Fibroblast of the conjunctiva (primary cell): ENCODE measurements around the gene MMS19.
"Not testable (repeated sequence)": the region's sequence is repeated elsewhere in the genome, so short reads cannot be mapped to it uniquely, and the experiment has no call there.

Source experiments
- DNase-seq: peaks from one replicate; pipeline ENCODE4 v3.0.0-alpha.2; 2010; ENCODE audit warnings: low read depth

MMS19 gene

DNA sequence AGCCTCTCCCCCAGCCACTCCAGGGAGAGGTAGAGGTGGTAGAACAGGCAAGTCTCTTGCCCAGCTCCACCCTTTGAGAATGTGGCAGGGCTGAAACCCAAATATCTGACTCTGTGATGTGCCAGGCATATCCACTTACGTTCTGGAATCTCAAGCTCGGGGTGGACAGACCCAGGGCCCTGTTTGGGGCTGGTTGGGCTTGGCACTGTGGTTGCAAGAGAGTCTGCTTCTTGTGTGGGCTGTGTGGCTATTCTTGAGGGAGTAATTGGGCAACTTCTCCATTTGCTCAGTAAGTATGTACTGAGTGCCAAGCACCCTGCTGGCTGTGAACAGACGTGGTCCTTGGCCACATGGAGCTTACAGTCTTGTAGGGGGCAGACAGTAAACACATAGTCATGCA lies 5.2 kb upstream of the MMS19 start:
- DNase-seq = no peak

- DNase-seq = no peak
Observed at GRCh38 chr10:97502916-97503315, 4.7 kb upstream of the MMS19 start.

DNA sequence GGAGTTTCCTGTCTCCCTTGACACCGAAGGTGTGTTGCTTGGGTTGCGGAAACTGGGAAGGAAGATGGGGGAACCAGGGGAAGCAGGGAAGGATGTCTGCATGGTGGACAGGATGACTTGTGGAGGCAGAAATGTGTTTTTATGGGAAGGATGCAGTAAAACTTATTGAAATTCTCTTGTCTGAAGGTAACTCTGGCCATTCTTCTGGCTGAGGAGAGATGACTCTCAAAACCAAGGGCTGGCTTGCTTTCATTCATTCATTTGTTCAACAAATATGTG lies 2.0 kb upstream of the MMS19 start:
- DNase-seq = no peak

- peak; percentile 41 for DNase-seq
Observed at GRCh38 chr10:97499561-97500296, 1.5 kb upstream of the MMS19 start.

- DNase-seq = no peak
Observed at GRCh38 chr10:97498841-97499560, 779 bp upstream of the MMS19 start, which contains the start of gene UBTD1. Gene UBTD1 (plus strand): TSS chr10:97498924. CDS start chr10:97499204, 280 bp downstream.

DNA sequence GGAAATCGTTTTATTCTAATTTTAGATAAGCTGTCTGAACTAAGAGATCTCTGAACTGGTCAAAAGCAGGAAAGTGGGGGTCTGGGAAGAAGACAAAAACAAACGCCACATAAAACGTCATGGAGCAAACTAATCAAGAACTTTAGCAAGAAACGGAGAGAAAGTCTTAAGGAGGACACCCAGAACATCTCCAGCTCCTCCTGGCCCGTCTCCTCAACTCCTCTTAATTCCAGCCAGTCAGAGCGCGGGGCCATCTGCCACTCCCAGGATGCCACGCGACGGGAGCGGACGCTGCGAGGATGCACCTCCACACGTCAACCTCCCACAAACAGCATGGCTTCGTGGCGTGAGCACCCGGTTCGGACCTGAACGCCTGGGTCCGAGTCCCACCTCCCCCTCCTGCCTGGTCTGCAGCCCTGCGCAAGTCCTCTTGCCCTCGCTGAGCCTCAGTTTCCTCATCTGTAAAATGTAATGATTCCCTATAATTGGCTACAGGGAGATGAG lies 598 bp downstream of the MMS19 start:
- DNase-seq = peak; percentile 63

GRCh38 chr10:97494863-97495506 lies 3.2 kb downstream of the MMS19 start:
- no peak for DNase-seq

- DNase-seq = no peak
Observed at GRCh38 chr10:97494151-97494550, 4.1 kb downstream of the MMS19 start.

- DNase-seq = no peak
Observed at GRCh38 chr10:97490592-97490991, 7.6 kb downstream of the MMS19 start.

DNA sequence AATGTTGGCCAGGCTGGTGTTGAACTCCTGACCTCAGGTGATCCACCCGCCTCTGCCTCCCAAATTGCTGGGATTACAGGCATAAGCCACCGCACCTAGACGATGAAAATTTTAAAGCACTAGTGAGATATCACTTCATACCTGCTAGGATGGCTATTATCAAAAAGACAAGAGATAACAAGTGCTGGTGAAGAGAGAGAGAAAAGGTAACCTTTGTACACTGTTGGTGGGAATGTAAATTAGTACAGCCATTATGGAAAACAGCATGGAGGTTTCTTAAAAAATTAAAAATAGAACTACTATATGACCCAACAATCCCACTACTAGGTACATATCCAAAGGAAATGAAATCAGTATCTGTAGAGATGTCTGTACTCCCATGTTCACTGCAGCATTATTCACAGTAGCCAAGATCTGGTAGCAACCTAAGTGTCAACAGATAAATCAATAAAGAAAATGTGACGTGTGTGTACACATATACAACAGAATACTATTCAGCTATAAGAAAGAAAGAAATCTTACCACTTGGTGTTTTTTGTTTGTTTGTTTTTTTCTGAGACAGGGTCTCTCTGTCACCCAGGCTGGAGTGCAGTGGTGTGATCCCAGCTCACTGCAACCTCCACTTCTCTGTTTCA lies 12.5 kb downstream of the MMS19 start:
- no peak for DNase-seq

GRCh38 chr10:97483921-97484320 lies 14.3 kb downstream of the MMS19 start:
- no peak for DNase-seq

GRCh38 chr10:97483506-97483905 lies 14.7 kb downstream of the MMS19 start:
- DNase-seq = no peak

DNA sequence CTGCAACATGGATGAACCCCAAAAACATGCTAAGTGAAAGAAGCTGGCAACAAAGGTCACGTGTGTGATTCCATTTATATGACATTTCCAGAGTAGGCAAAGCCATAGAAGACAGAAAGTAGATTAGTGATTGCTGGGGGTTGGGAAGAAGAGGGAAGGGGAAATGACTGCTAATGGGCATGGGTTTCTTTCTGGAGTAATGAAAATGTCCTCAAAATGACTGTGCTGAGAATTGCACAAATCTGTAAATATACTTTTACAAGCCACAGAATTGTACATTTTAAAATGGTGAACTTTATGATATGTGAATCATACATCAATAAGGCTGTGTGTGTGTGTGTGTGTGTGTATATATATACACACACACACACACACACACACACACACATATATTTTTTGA lies 15.8 kb downstream of the MMS19 start:
- no peak for DNase-seq

GRCh38 chr10:97481071-97481470 lies 17.2 kb downstream of the MMS19 start:
- no peak for DNase-seq

GRCh38 chr10:97479939-97480338 lies 18.3 kb downstream of the MMS19 start:
- DNase-seq = no peak

- DNase-seq = not testable (repeated sequence)
Observed at GRCh38 chr10:97479410-97479809, 18.8 kb downstream of the MMS19 start.

GRCh38 chr10:97475936-97476594 lies 22.2 kb downstream of the MMS19 start:
- peak; percentile 63 for DNase-seq

GRCh38 chr10:97474918-97475317 lies 23.3 kb downstream of the MMS19 start:
- DNase-seq = no peak

- not testable (repeated sequence) for DNase-seq
Observed at GRCh38 chr10:97468781-97469180, 29.4 kb downstream of the MMS19 start.

GRCh38 chr10:97468162-97468561 lies 30.1 kb downstream of the MMS19 start:
- DNase-seq = no peak

- DNase-seq = no peak
Observed at GRCh38 chr10:97466755-97467154, 31.5 kb downstream of the MMS19 start.

- no peak for DNase-seq
Observed at GRCh38 chr10:97465982-97466381, 32.2 kb downstream of the MMS19 start.
